GM12878 (cell line): ENCODE data around the gene COQ10B. TPM values are rescaled to one million over a fixed set of nuclear protein-coding genes. Genes with fewer than 3 reads are reported as not detected.

Source experiments
- ATAC-seq: fragments of 200-7000 bp; cut with Tn5 transposase; 3 replicates; pipeline ENCODE4 v1.9.1; 2020; ENCODE audit warnings: mild to moderate bottlenecking, moderate library complexity
- BruUV-seq: library from RNA; stranded (reverse); fragments of 400-500 nt; replicated peaks from 2 replicates; lab custom pipeline; 2021; lab: Mats Ljungman, UMichigan
- CTCF ChIA-PET: fragments of 300-600 bp; sonication (Branson Sonifier 250); formaldehyde crosslinking; extraction: SDS; loops from one replicate; lab custom pipeline; 2021; ENCODE audit warnings: inconsistent platforms; lab: Yijun Ruan, JAX
- POLR2A ChIA-PET: fragments of 350-600 bp; formaldehyde crosslinking; extraction: SDS; loops from one replicate; lab custom pipeline; 2021; ENCODE audit warnings: inconsistent platforms; lab: Charles Lee
- RAD21 ChIA-PET: fragments of 300-600 bp; sonication (Branson Sonifier 250); formaldehyde crosslinking; loops from one replicate; lab custom pipeline; 2023; ENCODE audit warnings: antibody characterized with exemption; ENCODE audit not compliant: unreplicated experiment; lab: Charles Lee
- SMC1A ChIA-PET: fragments of 300-600 bp; sonication (Branson Sonifier 250); formaldehyde crosslinking; loops from one replicate; lab custom pipeline; 2023; ENCODE audit not compliant: unreplicated experiment, uncharacterized antibody; lab: Charles Lee
- DNase-seq: peaks from one replicate; pipeline ENCODE4 v3.0.0-alpha.2; 2011; ENCODE audit warnings: low read depth, low spot score
- FAIRE-seq: peaks from 3 replicates; lab custom pipeline; 2011; peaks lifted over from hg19 to GRCh38; lab: Jason Lieb, UNC
- H2AFZ ChIP-seq: 2 replicates; pipeline ENCODE4 v1.6.0; 2011; ENCODE audit warnings: low read depth, low read length, control low read depth; ENCODE audit not compliant: control insufficient read depth
- H3K27ac ChIP-seq: 2 replicates; pipeline ENCODE4 v1.5.1; 2011; ENCODE audit warnings: control low read depth; ENCODE audit not compliant: control insufficient read depth, insufficient read depth
- H3K27me3 ChIP-seq, 2 experiments: replicated peaks in 1 of 2; 2 replicates each; pipeline versions ENCODE4 v1.6.0 to v1.6.1; 2011; ENCODE audit warnings: low read length in 1 of 2; ENCODE audit not compliant: control insufficient read depth in 2 of 2, insufficient read depth in 2 of 2
- H3K36me3 ChIP-seq, 2 experiments: 2 replicates each; pipeline ENCODE4 v1.5.1; 2011; ENCODE audit warnings: low read length in 1 of 2; ENCODE audit not compliant: control insufficient read depth in 2 of 2, insufficient read depth in 2 of 2
- H3K4me1 ChIP-seq: 2 replicates; pipeline ENCODE4 v1.6.1; 2011; ENCODE audit warnings: mild to moderate bottlenecking, low read length, moderate library complexity, mixed read lengths; ENCODE audit not compliant: control insufficient read depth, insufficient read depth
- H3K4me2 ChIP-seq: 2 replicates; pipeline ENCODE4 v1.6.0; 2011; ENCODE audit warnings: control low read depth; ENCODE audit not compliant: control insufficient read depth, insufficient read depth
- H3K4me3 ChIP-seq: fragments of 200-600 bp; sonication (generic); 2 replicates; pipeline ENCODE4 v1.5.1; 2016
- H3K79me2 ChIP-seq: 2 replicates; pipeline ENCODE4 v1.6.0; 2011; ENCODE audit warnings: low read length; ENCODE audit not compliant: control insufficient read depth, insufficient read depth
- H3K9ac ChIP-seq: 2 replicates; pipeline ENCODE4 v1.8.0; 2011; ENCODE audit warnings: low read length, control low read depth, mixed read lengths; ENCODE audit not compliant: control insufficient read depth, insufficient read depth
- H3K9me3 ChIP-seq: replicated peaks from 3 replicates; pipeline ENCODE4 v1.5.1; 2011; ENCODE audit warnings: mild to moderate bottlenecking, low read length; ENCODE audit not compliant: control insufficient read depth, insufficient read depth
- H4K20me1 ChIP-seq: 2 replicates; pipeline ENCODE4 v1.6.0; 2011; ENCODE audit not compliant: control insufficient read depth, insufficient read depth
- ZNF384 ChIP-seq: IDR thresholded peaks from 2 replicates; pipeline ENCODE4 v1.6.1; 2012; ENCODE audit warnings: low read depth, mild to moderate bottlenecking, low read length, improper control_type of control experiment, borderline replicate concordance
- WGBS: methylation state at CpG from one replicate; pipeline ENCODE4 v1.1.6; 2016; ENCODE audit warnings: low lambda C conversion rate; ENCODE audit not compliant: insufficient replicate concordance, insufficient coverage; ENCODE audit errors: missing lambda C conversion rate; 5-methylcytosine and 5-hydroxymethylcytosine counted together
- in situ Hi-C: fragments of 300-500 bp; cut with MboI; formaldehyde crosslinking; loops from 9 replicates; pipeline ENCODE4 v1.14.3; 2018; ENCODE audit warnings: mixed read lengths
- intact Hi-C: fragments of 100-400 bp; cut with micrococcal nuclease; formaldehyde crosslinking; loops from one replicate; pipeline ENCODE4 v1.14.2; 2022; ENCODE audit not compliant: unreplicated experiment
- polyA plus RNA-seq, 11 experiments: library from polyadenylated mRNA; depleted of rRNA in 4 of 11; unstranded in 6 of 11; stranded (reverse) in 5 of 11; fragments of >200 nt; fragmentation: Nextera tagmentation in 4 of 11; fragmentation: Illumina TruSeq in 1 of 11; extraction: Ambion mirVana in 4 of 11; extraction: Trizol in 1 of 11; gene quantifications; 1 replicate in 1 of 11; 2 replicates in 10 of 11; pipeline versions ENCODE4 v1.2.1 to v1.2.3, GENCODE V29; 2011 to 2016; ENCODE audit warnings: inconsistent platforms in 2 of 11, missing spikeins in 2 of 11, low read depth in 1 of 11
- total RNA-seq, 4 experiments: library from RNA; depleted of rRNA in 3 of 4; stranded (reverse); fragments of >200 nt in 3 of 4; fragmentation: Illumina TruSeq in 1 of 4; extraction: Trizol in 1 of 4; gene quantifications; 2 replicates each; pipeline versions ENCODE4 v1.2.1 to v1.2.3, GENCODE V29; 2013 to 2021
- TF ChIP-seq, protein P1 (sequence below): fragments of 450-650 bp; IDR thresholded peaks from 2 replicates; pipeline ENCODE4 v1.6.1; 2016; ENCODE audit warnings: mild to moderate bottlenecking
- TF ChIP-seq, protein P2 (sequence below): IDR thresholded peaks from 2 replicates; pipeline ENCODE4 v1.6.1; 2012; ENCODE audit warnings: low read length, inconsistent platforms

The COQ10B gene
- total and polyA plus RNA-seq, 10 of the 15 experiments (the other 5 are each of a cell fraction or from before 2014, with no cell fraction given) = 3.6 to 23.2 (median 13.2) TPM

DNA sequence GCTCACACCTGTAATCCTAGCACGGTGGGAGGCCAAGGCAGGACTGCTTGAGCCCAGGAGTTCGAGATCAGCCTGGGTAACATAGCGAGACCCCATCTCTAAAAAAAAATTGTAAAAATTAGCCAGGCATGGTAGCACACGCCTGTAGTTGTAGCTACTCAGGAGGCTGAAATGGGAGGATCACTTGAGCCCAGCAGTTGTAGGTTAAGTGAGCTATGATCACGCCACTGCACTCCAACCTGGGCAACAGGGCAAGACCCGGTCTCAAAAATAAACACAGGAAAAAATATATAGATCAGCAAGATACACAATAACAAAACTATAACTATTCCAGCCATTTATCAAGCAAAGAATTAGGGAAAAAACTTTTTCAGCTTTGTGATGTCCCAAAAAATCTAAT, 21.5 kb upstream of the COQ10B start:
- in situ Hi-C loops = no loop called here
- H3K27ac ChIP-seq = no peak overlapping the region
- peaks cover 7% of the 10 kb centered on the region; the same call in 1 of the 2 replicates for H3K4me1 ChIP-seq
- WGBS = 48% methylated on average over 6 of the region's 6 CpGs
- ATAC-seq = 0 out of 3 replicates have a peak, but pooled peaks have one; percentile 3
- no peak overlapping the region for H2AFZ ChIP-seq
- H3K9me3 ChIP-seq = no peaks in the 10 kb centered on the region
- RAD21 ChIA-PET = interaction anchor here (0.6 to 1.2 kb wide), 2 partner anchors 73 to 85 kb away, joined by 3 to 4 read pairs; partner anchors contain the start of gene MOB4
- DNase-seq = no peak
- POLR2A ChIA-PET = interaction anchor here (1.0 to 6.3 kb wide), 4 partner anchors 19 to 85 kb away, joined by 4 to 45 read pairs (median 20); partner anchors contain the start of genes COQ10B, HSPD1, HSPE1 and MOB4
- peak overlapping the region; percentile 85; the same call in 1 of the 2 replicates for H3K4me2 ChIP-seq
- intact Hi-C loops = no loop called here
- H3K4me3 ChIP-seq = peak overlapping the region; percentile 92
- FAIRE-seq = no peak
- SMC1A ChIA-PET = interaction anchor here (1.1 to 2.6 kb wide), 6 partner anchors 9 to 611 kb away, joined by 3 to 15 read pairs (median 4); partner anchors contain the start of gene COQ10B
- peaks cover 4% of the 10 kb centered on the region for H4K20me1 ChIP-seq
- no peaks in the 10 kb centered on the region for H3K27me3 ChIP-seq
- BruUV-seq = no TSS peak
- peaks cover 0 to 6% of the 10 kb centered on the region in 2 experiments; a peak in 2 of 4 replicates for H3K36me3 ChIP-seq
- CTCF ChIA-PET = interaction anchor here (0.7 to 3.0 kb wide), 6 partner anchors 21 to 383 kb away, joined by 3 to 9 read pairs (median 4); partner anchors contain the start of gene COQ10B
- H3K79me2 ChIP-seq = peaks cover 90% of the 10 kb centered on the region
- peak overlapping the region; percentile 28 for H3K9ac ChIP-seq
- TF ChIP-seq, protein P1, sequence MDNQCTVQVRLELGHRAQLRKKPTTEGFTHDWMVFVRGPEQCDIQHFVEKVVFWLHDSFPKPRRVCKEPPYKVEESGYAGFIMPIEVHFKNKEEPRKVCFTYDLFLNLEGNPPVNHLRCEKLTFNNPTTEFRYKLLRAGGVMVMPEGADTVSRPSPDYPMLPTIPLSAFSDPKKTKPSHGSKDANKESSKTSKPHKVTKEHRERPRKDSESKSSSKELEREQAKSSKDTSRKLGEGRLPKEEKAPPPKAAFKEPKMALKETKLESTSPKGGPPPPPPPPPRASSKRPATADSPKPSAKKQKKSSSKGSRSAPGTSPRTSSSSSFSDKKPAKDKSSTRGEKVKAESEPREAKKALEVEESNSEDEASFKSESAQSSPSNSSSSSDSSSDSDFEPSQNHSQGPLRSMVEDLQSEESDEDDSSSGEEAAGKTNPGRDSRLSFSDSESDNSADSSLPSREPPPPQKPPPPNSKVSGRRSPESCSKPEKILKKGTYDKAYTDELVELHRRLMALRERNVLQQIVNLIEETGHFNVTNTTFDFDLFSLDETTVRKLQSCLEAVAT = no peak
- no peak for TF ChIP-seq ZNF384
- TF ChIP-seq, protein P2, sequence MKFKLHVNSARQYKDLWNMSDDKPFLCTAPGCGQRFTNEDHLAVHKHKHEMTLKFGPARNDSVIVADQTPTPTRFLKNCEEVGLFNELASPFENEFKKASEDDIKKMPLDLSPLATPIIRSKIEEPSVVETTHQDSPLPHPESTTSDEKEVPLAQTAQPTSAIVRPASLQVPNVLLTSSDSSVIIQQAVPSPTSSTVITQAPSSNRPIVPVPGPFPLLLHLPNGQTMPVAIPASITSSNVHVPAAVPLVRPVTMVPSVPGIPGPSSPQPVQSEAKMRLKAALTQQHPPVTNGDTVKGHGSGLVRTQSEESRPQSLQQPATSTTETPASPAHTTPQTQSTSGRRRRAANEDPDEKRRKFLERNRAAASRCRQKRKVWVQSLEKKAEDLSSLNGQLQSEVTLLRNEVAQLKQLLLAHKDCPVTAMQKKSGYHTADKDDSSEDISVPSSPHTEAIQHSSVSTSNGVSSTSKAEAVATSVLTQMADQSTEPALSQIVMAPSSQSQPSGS = no peak
